Activated CD4-positive, alpha-beta memory T cell treated with anti-CD3 and anti-CD28 coated beads for 36 hours (primary cell): Measurements from ENCODE around the gene TRIM25. TPM values are rescaled to one million over a fixed set of nuclear protein-coding genes. Genes with fewer than 3 reads are reported as not detected.

Experiments
- CTCF ChIA-PET: fragments of 350-600 bp; sonication (Branson Sonifier 250); formaldehyde crosslinking; loops from one replicate; lab custom pipeline; 2021; ENCODE audit warnings: antibody characterized with exemption, inconsistent platforms; lab: Charles Lee
- POLR2A ChIA-PET: fragments of 350-600 bp; sonication (Branson Sonifier 250); formaldehyde crosslinking; loops from one replicate; lab custom pipeline; 2021; ENCODE audit warnings: antibody characterized with exemption; lab: Charles Lee
- DNase-seq: peaks from one replicate; pipeline ENCODE4 v3.0.0-alpha.2; 2020
- H3K27ac Mint-ChIP-seq: one replicate; pipeline ENCODE4 v1.8.0; 2021; ENCODE audit warnings: mixed read lengths
- H3K27me3 Mint-ChIP-seq: one replicate; pipeline ENCODE4 v1.8.0; 2021; ENCODE audit warnings: mixed read lengths
- H3K36me3 Mint-ChIP-seq: one replicate; pipeline ENCODE4 v1.8.0; 2021; ENCODE audit warnings: mixed read lengths
- H3K4me1 Mint-ChIP-seq: one replicate; pipeline ENCODE4 v1.8.0; 2021; ENCODE audit warnings: low read depth, mixed read lengths
- H3K4me3 Mint-ChIP-seq: one replicate; pipeline ENCODE4 v1.8.0; 2021; ENCODE audit warnings: mild to moderate bottlenecking, mixed read lengths
- H3K9me3 Mint-ChIP-seq: one replicate; pipeline ENCODE4 v1.8.0; 2021; ENCODE audit warnings: mixed read lengths
- intact Hi-C: fragments of 100-400 bp; cut with micrococcal nuclease; formaldehyde crosslinking; loops from one replicate; pipeline ENCODE4 v1.15.1; 2023
- total RNA-seq, 2 experiments: library from RNA; stranded (reverse); gene quantifications; one replicate each; pipeline ENCODE4 v1.2.3, GENCODE V29; 2021

TRIM25 gene
- total RNA-seq, 2 experiments from 2014 or later = 106 to 126 TPM

DNA sequence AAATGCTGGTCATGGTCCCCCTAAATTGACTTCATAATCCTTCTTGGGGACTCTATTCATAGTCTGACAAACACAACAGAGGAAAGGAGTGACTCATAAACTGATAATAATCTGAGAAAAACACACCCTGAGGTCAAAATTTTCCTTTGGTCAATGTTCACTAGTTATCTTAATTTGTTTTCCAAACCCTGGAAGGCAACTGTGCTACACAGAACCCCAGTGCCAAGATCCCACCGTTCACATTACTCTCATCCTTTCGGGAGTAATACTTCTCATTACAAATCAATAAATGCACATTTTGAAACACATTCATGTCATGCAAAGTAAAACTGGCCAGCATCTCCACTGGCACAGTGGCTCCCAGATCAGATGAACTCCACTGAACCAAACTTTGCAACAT lies 23.8 kb upstream of the TRIM25 start:
- H3K27me3 Mint-ChIP-seq = no peaks in the 10 kb centered on the region
- ChIA-PET CTCF (interaction anchor here (0.9 kb wide), 1 partner anchor 118 kb away, joined by 4 read pairs; no protein-coding TSS in a partner anchor), POLR2A (no interaction called here)
- no peak overlapping the region for H3K4me3 Mint-ChIP-seq
- DNase-seq = no peak
- H3K4me1 Mint-ChIP-seq = peaks cover 13% of the 10 kb centered on the region
- H3K36me3 Mint-ChIP-seq = peaks cover 49% of the 10 kb centered on the region
- H3K9me3 Mint-ChIP-seq = no peaks in the 10 kb centered on the region
- intact Hi-C loops = no loop called here
- H3K27ac Mint-ChIP-seq = no peak overlapping the region

GRCh38 chr17:56936697-56937322 lies 23.0 kb upstream of the TRIM25 start:
- H3K36me3 Mint-ChIP-seq = peaks cover 51% of the 10 kb centered on the region
- intact Hi-C loops = no loop called here
- POLR2A ChIA-PET = no interaction called here
- H3K27me3 Mint-ChIP-seq = no peaks in the 10 kb centered on the region
- CTCF ChIA-PET = interaction anchor here (0.7 to 1.7 kb wide), 2 partner anchors 17 to 117 kb away, joined by 4 to 9 read pairs; no protein-coding TSS in a partner anchor
- no peak overlapping the region for H3K27ac Mint-ChIP-seq
- peaks cover 13% of the 10 kb centered on the region for H3K4me1 Mint-ChIP-seq
- DNase-seq = no peak
- H3K9me3 Mint-ChIP-seq = no peaks in the 10 kb centered on the region
- H3K4me3 Mint-ChIP-seq = no peak overlapping the region

- no peak overlapping the region for H3K27ac Mint-ChIP-seq
- peaks cover 50% of the 10 kb centered on the region for H3K36me3 Mint-ChIP-seq
- peaks cover 10% of the 10 kb centered on the region for H3K9me3 Mint-ChIP-seq
- no peak for DNase-seq
- intact Hi-C loops = no loop called here
- H3K4me1 Mint-ChIP-seq = peaks cover 13% of the 10 kb centered on the region
- CTCF ChIA-PET = interaction anchor here (0.6 kb wide), 1 partner anchor 12 kb away, joined by 3 read pairs; no protein-coding TSS in a partner anchor
- POLR2A ChIA-PET = no interaction called here
- H3K27me3 Mint-ChIP-seq = no peaks in the 10 kb centered on the region
- H3K4me3 Mint-ChIP-seq = no peak overlapping the region
Observed at GRCh38 chr17:56935461-56935860, 21.6 kb upstream of the TRIM25 start.

DNA sequence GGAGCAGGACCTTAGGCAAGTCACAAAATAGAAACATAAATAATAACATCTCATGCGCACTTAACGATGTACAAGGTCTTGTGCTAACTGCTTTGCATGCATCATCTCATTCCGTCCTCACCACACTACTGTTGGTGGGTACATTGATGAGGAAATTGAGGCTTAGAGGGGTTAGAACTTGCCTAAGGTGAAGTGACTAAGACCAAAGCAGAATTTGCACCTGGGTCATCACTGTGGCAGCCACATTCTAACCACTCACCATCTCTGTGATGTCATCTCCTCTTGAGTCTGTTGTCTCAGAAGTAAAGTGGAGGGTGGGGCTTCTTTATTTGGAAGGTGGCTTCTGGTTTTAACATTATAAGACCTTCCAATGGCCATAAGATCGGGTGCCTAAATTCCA lies 20.4 kb upstream of the TRIM25 start:
- peaks cover 19% of the 10 kb centered on the region for H3K9me3 Mint-ChIP-seq
- CTCF ChIA-PET = no interaction called here
- H3K27ac Mint-ChIP-seq = no peak overlapping the region
- H3K36me3 Mint-ChIP-seq = peaks cover 48% of the 10 kb centered on the region
- POLR2A ChIA-PET = interaction anchor here (1.4 kb wide), 1 partner anchor 21 kb away, joined by 4 read pairs; the partner anchor contains the start of gene TRIM25
- no peaks in the 10 kb centered on the region for H3K27me3 Mint-ChIP-seq
- DNase-seq = peak; percentile 27
- H3K4me3 Mint-ChIP-seq = no peak overlapping the region
- H3K4me1 Mint-ChIP-seq = peaks cover 13% of the 10 kb centered on the region
- intact Hi-C loops = no loop called here

DNA sequence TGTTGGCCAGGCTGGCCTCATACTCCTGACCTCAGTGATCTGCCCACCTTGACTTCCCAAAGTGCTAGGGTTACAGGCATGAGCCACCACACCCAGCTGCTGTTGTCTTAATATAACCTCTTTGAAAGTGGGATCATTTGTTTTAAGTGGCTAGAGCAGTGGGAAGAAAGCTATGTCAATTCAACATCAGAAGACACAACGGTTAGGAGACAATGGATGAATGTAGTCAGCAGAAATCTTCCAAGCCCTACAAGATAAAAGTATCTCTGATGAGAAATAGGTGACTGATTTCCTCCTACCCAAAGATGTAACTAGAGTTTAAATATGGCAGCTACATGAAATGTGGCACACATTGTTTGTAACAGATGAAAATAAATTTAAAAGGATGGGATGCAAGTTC lies 20.0 kb upstream of the TRIM25 start:
- Mint-ChIP-seq H3K9me3 (peaks cover 22% of the 10 kb centered on the region), H3K36me3 (peaks cover 45% of the 10 kb centered on the region), H3K4me1 (peaks cover 13% of the 10 kb centered on the region), H3K4me3 (no peak overlapping the region), H3K27me3 (no peaks in the 10 kb centered on the region), H3K27ac (no peak overlapping the region)
- intact Hi-C loops = no loop called here
- POLR2A ChIA-PET = interaction anchor here (1.4 kb wide), 1 partner anchor 20 kb away, joined by 4 read pairs; the partner anchor contains the start of gene TRIM25
- CTCF ChIA-PET = no interaction called here
- DNase-seq = no peak

DNA sequence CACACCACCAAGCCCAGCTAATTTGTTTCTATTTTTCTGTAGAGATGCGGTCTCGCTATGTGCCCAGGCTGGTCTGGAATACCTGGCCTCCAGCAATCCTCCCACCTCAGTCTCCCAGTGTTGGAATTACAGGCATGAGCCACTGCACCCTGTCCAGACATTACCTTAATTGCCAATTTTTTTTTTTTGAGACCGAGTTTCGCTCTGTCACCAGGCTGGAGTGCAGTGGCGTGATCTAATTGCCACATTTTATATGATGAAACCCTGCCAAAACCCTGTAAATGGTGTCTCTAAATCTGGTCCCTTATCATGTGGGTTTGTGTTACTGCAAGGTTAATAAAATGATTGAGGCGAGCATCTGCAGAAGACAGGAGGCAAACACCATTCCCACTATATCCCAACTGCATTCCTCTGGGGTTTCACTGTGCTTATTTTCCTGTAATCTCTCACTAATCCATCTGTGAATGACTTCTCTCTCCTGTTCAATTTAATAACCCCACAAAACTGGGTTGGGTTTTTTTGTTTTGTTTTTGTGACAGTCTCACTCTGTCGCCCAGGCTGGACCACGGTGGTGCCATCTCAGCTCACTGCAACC lies 19.4 kb upstream of the TRIM25 start:
- intact Hi-C loops = no loop called here
- no peaks in the 10 kb centered on the region for H3K27me3 Mint-ChIP-seq
- H3K36me3 Mint-ChIP-seq = peaks cover 41% of the 10 kb centered on the region

DNA sequence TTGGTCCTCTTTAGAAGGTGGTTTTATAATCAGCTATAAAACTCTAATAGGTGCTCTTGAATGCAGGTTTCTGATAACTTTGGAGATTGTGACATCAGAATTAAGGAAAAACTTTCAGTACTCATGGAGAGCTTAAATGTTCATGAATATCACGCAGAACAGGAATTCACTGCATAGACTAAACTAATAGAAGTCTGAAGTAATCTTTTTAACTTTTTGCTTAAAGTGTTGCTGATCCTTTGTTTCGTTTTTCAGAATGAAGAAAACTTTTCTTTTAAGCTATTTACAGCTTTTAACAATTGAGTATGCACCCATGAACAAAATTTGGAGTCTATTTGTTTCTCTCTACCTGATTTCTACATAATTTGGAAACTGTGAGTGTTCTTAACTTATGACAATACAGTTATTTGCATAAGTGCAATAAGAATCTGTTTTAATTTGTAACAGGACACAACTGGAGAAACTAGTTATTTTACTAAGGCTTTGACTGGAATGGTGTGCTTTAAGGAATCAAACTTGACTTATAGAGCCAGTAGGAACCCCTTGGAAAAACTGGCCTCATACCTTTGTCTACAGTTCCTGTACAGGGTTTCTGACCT lies 17.0 kb upstream of the TRIM25 start:
- no peaks in the 10 kb centered on the region for H3K4me1 Mint-ChIP-seq
- ChIA-PET POLR2A (interaction anchor here (0.6 kb wide), 1 partner anchor 16 kb away, joined by 3 read pairs; no protein-coding TSS in a partner anchor), CTCF (no interaction called here)
- no peaks in the 10 kb centered on the region for H3K27me3 Mint-ChIP-seq
- H3K4me3 Mint-ChIP-seq = no peak overlapping the region
- no peak overlapping the region for H3K27ac Mint-ChIP-seq
- peaks cover 23% of the 10 kb centered on the region for H3K36me3 Mint-ChIP-seq
- intact Hi-C loops = no loop called here
- peaks cover 22% of the 10 kb centered on the region for H3K9me3 Mint-ChIP-seq
- DNase-seq = no peak

More for the DNA sequence above, 19.4 kb upstream of the TRIM25 start:
- Mint-ChIP-seq H3K27ac (no peak overlapping the region), H3K9me3 (peaks cover 22% of the 10 kb centered on the region), H3K4me3 (no peak overlapping the region), H3K4me1 (peaks cover 10% of the 10 kb centered on the region)
- DNase-seq = no peak
- ChIA-PET POLR2A (interaction anchor here (1.4 kb wide), 1 partner anchor 20 kb away, joined by 4 read pairs; the partner anchor contains the start of gene TRIM25), CTCF (interaction anchor here (1.5 kb wide), 1 partner anchor 113 kb away, joined by 4 read pairs; no protein-coding TSS in a partner anchor)

GRCh38 chr17:56929362-56929969 lies 15.6 kb upstream of the TRIM25 start:
- Mint-ChIP-seq H3K27ac (no peak overlapping the region), H3K4me3 (no peak overlapping the region), H3K9me3 (peaks cover 22% of the 10 kb centered on the region), H3K4me1 (no peaks in the 10 kb centered on the region), H3K27me3 (no peaks in the 10 kb centered on the region), H3K36me3 (peaks cover 20% of the 10 kb centered on the region)
- no peak for DNase-seq
- ChIA-PET POLR2A (no interaction called here), CTCF (interaction anchor here (0.9 to 1.2 kb wide), 2 partner anchors 10 to 110 kb away, joined by 3 to 7 read pairs; no protein-coding TSS in a partner anchor)
- intact Hi-C loops = no loop called here

DNA sequence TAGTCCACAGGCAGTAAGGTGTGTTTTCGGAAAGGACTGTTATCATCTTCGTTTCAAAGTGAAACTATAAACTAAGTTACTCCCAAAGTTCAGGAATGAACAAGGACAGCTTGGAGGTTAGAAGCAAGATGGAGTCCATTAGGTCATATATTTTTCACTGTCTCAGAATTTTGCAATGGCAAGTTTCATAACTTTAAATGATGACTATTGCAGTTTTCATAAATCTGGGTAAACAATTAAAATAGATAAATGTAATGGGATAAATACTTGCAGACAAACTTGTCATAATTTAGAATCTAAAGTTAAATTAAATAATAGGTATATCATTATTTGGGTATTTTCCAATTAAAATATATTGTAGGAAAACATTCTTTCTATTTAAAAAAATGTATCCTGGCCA lies 14.7 kb upstream of the TRIM25 start:
- peaks cover 22% of the 10 kb centered on the region for H3K9me3 Mint-ChIP-seq
- no peak for DNase-seq
- intact Hi-C loops = no loop called here
- H3K4me1 Mint-ChIP-seq = no peaks in the 10 kb centered on the region
- H3K27ac Mint-ChIP-seq = no peak overlapping the region
- H3K36me3 Mint-ChIP-seq = peaks cover 14% of the 10 kb centered on the region
- CTCF ChIA-PET = interaction anchor here (1.2 kb wide), 1 partner anchor 11 kb away, joined by 3 read pairs; no protein-coding TSS in a partner anchor
- H3K27me3 Mint-ChIP-seq = no peaks in the 10 kb centered on the region
- no peak overlapping the region for H3K4me3 Mint-ChIP-seq
- POLR2A ChIA-PET = no interaction called here

DNA sequence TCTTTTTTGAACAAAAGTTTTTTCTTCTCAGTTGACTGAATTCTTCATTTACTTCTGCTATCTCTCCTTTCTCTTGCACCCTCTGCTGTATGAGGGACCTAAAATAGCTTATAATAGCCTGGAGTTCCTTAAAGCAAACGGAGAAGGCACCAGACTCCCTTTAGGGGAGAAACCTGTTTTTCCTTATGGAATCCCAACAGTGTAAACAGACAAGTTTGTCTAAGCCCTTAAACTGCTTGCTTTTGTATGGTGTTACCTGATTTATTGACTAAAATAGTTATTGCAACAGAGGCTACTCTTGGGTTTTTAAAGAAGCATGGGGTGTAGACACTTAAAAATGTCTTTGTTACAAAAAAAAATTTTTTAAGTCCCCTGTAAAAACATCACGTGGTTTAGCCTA lies 12.9 kb upstream of the TRIM25 start:
- intact Hi-C loops = no loop called here
- Mint-ChIP-seq H3K36me3 (peaks cover 9% of the 10 kb centered on the region), H3K4me3 (no peak overlapping the region), H3K27me3 (no peaks in the 10 kb centered on the region), H3K27ac (no peak overlapping the region), H3K4me1 (no peaks in the 10 kb centered on the region), H3K9me3 (peaks cover 22% of the 10 kb centered on the region)
- POLR2A ChIA-PET = interaction anchor here (0.6 kb wide), 1 partner anchor 57 kb away, joined by 3 read pairs; no protein-coding TSS in a partner anchor
- CTCF ChIA-PET = interaction anchor here (0.6 to 0.7 kb wide), 2 partner anchors 37 to 103 kb away, joined by 3 to 5 read pairs; no protein-coding TSS in a partner anchor
- no peak for DNase-seq

DNA sequence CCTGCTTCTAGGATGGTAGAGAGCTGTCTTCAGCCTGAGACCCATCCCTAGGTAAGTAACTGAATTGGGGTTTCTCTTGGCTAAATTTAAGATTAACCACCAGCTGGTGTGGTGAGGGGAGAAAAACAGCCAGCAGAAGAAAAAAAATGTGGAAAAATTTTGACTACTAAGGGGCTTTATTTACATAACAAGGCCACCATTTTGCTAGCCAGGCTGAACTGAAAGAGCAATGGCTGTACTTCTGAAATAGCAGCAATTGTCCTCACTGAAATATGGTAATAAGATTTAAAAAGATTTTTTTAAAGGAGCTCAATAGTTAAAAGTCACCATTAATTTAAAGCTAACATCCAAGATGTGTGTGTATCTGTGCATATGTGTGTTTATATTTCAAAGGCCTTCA lies 12.4 kb upstream of the TRIM25 start:
- intact Hi-C loops = no loop called here
- ChIA-PET CTCF (no interaction called here), POLR2A (no interaction called here)
- Mint-ChIP-seq H3K4me1 (no peaks in the 10 kb centered on the region), H3K27ac (no peak overlapping the region), H3K4me3 (no peak overlapping the region), H3K27me3 (no peaks in the 10 kb centered on the region), H3K9me3 (peaks cover 20% of the 10 kb centered on the region), H3K36me3 (peaks cover 7% of the 10 kb centered on the region)
- DNase-seq = no peak
